Measurements from ENCODE around the gene HTT.
A peak's percentile ranks its signal among the peaks of the same experiment; 100 is the strongest.

The HTT gene

DNA sequence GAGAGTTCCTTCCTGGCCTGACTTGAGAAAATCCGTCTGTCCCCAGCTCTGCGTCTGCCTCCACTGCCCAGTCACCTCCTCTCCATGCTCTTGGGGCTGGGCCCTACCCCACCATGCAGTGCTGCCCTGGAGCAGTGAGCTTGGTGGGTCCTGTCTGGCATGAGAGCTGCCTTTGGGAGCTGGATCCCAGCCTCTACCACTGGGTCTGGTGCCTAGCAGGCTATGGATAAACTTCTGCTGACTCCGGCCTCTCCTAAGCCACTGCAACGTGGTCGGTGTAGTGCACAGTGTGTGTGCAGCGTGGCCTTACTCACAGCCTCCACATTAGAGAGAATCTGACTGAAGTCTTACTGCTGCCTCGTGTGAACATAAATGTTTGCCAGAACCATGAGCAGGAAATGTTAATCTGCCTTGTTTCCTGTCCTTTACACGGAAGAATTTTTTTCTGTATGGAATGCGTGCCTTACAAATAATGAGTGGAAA, 47.6 kb downstream of the HTT start:
- Histone ChIP-seq H3K27ac (no peak overlapping the region; a peak in 1 of 22 replicates), H3K27me3 (no peaks in the 10 kb centered on the region), H3K36me3 (peaks cover 77 to 96% (median 92%) of the 10 kb centered on the region in 11 experiments), H3K9me3 (replicated peaks in 1 of 11) (no peaks in the 10 kb centered on the region), H3K4me2 (peak overlapping the region in 5 of 11 experiments; percentile 2 to 39 (median 12); a peak in 5 of 22 replicates), H4K20me1 (peaks cover 0 to 48% (median 11%) of the 10 kb centered on the region in 11 experiments; a peak in 9 of 22 replicates), H3K9ac (peak overlapping the region in 4 of 11 experiments; percentile 6 to 42 (median 11); a peak in 3 of 22 replicates), H3K4me1 (peaks cover 0 to 9% (median 8%) of the 10 kb centered on the region in 10 experiments; a peak in 14 of 20 replicates), H3K4me3 (no peak overlapping the region)
- TF ChIP-seq Cebpa-rat (IDR thresholded peaks at IDR 0.05), result no peak

DNA sequence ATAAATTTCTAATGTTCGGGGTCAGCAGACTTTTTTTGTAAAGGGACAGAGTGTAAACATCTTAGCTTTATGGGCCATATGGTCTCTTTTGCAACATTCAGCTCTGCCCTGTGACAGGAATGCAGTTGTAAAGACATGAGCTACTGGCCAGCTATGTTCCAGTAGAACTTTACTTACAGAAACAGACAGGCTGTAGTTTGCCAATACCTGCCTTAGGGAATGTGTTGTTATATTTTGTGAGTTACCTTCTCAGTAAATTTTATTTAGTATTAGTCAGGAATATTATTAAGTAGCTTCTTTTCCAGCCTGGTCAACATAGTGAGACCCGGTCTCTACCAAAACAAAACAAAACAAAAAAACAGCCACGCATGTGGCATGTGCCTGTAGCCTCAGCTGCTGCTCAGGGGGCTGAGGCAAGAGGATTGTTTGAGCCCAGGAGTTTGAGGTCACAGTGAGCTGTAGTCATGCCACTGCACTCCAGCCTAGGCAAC, 48.7 kb downstream of the HTT start:
- no peaks in the 10 kb centered on the region for H3K9me3 ChIP-seq (replicated peaks in 1 of 11)
- peaks cover 0 to 41% (median 10%) of the 10 kb centered on the region in 11 experiments; a peak in 9 of 22 replicates for H4K20me1 ChIP-seq
- no peak overlapping the region for H3K9ac ChIP-seq
- no peak overlapping the region for H3K27ac ChIP-seq
- no peak overlapping the region for H3K4me2 ChIP-seq
- H3K4me3 ChIP-seq, result no peak overlapping the region
- no peaks in the 10 kb centered on the region for H3K27me3 ChIP-seq
- peaks cover 0 to 9% (median 8%) of the 10 kb centered on the region in 10 experiments; a peak in 14 of 20 replicates for H3K4me1 ChIP-seq
- H3K36me3 ChIP-seq, result peaks cover 79 to 96% (median 92%) of the 10 kb centered on the region in 11 experiments
- TF ChIP-seq Cebpa-rat (IDR thresholded peaks at IDR 0.05), result no peak

DNA sequence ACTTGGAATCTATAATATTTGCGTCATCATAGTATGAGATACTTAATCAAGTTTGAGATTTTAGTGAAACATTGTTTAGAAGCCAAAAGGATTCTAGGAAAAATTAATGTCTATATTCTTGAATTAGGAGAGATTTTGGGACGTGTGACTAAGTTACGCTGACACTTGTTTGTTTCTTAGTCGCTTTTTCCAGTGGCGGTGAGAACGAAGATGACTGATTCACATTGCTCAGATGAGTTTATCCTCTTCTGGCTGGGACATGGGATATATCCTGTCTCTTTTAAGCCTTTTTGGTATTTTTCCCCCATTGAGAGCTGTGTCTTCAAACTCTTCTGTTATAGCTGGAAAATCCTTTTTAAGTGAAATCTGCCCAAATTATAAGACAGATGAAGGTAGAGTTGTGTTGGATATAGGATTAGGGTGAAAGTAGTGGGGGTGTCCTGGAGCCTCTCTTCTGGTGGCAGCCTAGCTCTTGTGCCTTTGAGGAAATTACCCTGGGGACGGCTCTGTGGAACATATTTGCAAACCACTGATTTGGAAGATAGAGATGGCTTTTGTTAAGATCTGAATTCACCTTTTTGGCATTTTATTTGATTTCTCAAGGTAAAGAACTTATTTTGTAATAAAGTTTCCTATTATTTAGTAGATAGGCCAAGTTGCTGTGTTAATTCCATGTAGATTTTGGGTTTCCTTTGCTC, 49.7 kb downstream of the HTT start:
- no peaks in the 10 kb centered on the region for H3K9me3 ChIP-seq (replicated peaks in 1 of 11)
- no peaks in the 10 kb centered on the region for H3K27me3 ChIP-seq
- no peak overlapping the region for H3K4me3 ChIP-seq
- peaks cover 0 to 9% (median 8%) of the 10 kb centered on the region in 10 experiments; a peak in 14 of 20 replicates for H3K4me1 ChIP-seq
- peaks cover 78 to 96% (median 92%) of the 10 kb centered on the region in 11 experiments for H3K36me3 ChIP-seq
- no peak overlapping the region for H3K27ac ChIP-seq
- H3K4me2 ChIP-seq, result no peak overlapping the region
- no peak for TF ChIP-seq Cebpa-rat (IDR thresholded peaks at IDR 0.05)
- peaks cover 0 to 35% (median 10%) of the 10 kb centered on the region in 11 experiments; a peak in 9 of 22 replicates for H4K20me1 ChIP-seq
- no peak overlapping the region for H3K9ac ChIP-seq

DNA sequence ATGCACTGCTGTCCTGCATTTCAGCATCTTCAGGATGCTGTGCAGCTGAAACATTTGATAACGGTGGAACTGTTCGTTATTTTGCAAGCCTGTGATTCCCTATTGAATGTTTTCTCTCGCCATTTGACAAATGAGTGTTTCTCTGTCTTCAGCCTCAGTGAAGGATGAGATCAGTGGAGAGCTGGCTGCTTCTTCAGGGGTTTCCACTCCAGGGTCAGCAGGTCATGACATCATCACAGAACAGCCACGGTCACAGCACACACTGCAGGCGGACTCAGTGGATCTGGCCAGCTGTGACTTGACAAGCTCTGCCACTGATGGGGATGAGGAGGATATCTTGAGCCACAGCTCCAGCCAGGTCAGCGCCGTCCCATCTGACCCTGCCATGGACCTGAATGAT, 52.6 kb downstream of the HTT start:
- H3K4me1 ChIP-seq, result peaks cover 0 to 4% (median 3%) of the 10 kb centered on the region in 10 experiments; a peak in 14 of 20 replicates
- no peak overlapping the region for H3K4me2 ChIP-seq
- peaks cover 0 to 19% (median 2%) of the 10 kb centered on the region in 11 experiments; a peak in 8 of 22 replicates for H4K20me1 ChIP-seq
- H3K27me3 ChIP-seq, result no peaks in the 10 kb centered on the region
- no peak overlapping the region for H3K9ac ChIP-seq
- TF ChIP-seq Cebpa-rat (IDR thresholded peaks at IDR 0.05), result no peak
- H3K9me3 ChIP-seq (replicated peaks in 1 of 11), result no peaks in the 10 kb centered on the region
- H3K4me3 ChIP-seq, result no peak overlapping the region
- no peak overlapping the region for H3K27ac ChIP-seq
- peaks cover 78 to 96% (median 92%) of the 10 kb centered on the region in 11 experiments for H3K36me3 ChIP-seq

DNA sequence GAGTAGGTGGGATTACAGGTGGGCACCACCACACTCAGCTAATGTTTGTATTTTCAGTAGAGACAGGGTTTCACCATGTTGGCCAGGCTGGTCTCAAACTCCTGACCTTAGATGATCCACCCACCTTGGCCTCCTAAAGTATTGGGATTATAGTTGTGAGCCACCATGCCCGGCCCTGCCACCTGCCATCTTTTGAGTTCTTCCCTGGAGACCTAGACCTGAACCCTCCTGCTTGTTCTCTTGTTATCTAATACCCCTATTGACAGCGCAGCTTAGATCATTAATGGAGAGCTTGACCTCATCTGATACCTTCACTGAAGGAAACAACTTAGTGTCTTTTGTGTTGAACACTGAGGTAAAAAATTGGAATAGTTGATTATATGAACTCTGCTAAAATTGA, 53.6 kb downstream of the HTT start:
- no peak for TF ChIP-seq Cebpa-rat (IDR thresholded peaks at IDR 0.05)
- H4K20me1 ChIP-seq, result peaks cover 0 to 16% (median 0%) of the 10 kb centered on the region in 11 experiments; a peak in 5 of 22 replicates
- H3K4me1 ChIP-seq, result no peaks in the 10 kb centered on the region
- peaks cover 84 to 96% (median 92%) of the 10 kb centered on the region in 11 experiments for H3K36me3 ChIP-seq
- H3K9me3 ChIP-seq (replicated peaks in 1 of 11), result no peaks in the 10 kb centered on the region
- H3K27me3 ChIP-seq, result no peaks in the 10 kb centered on the region
- H3K4me2 ChIP-seq, result no peak overlapping the region
- H3K27ac ChIP-seq, result no peak overlapping the region
- no peak overlapping the region for H3K4me3 ChIP-seq
- no peak overlapping the region for H3K9ac ChIP-seq

DNA sequence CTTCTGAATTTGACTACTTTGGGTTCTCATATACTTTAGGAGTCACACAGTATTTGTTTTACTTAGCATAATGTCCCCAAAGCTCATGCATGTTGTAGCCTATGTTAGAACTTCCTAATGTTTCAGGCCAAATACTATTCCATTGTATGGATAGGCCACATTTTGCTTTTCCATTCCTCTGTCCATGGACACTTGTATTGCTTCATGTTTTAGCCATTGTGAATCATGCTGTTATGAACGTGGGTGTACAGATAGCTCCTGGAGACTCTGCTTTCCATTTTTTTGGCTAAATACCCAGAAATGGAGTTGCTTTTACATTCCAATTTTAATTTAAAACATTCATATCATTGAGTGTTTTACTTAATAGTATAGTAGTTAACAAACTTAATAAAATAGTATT, 54.5 kb downstream of the HTT start:
- H3K36me3 ChIP-seq, result peaks cover 86 to 96% (median 94%) of the 10 kb centered on the region in 11 experiments
- no peaks in the 10 kb centered on the region for H3K9me3 ChIP-seq (replicated peaks in 1 of 11)
- H3K4me3 ChIP-seq, result no peak overlapping the region
- no peaks in the 10 kb centered on the region for H3K27me3 ChIP-seq
- no peaks in the 10 kb centered on the region for H3K4me1 ChIP-seq
- no peak overlapping the region for H3K27ac ChIP-seq
- H3K4me2 ChIP-seq, result no peak overlapping the region
- no peak for TF ChIP-seq Cebpa-rat (IDR thresholded peaks at IDR 0.05)
- peaks cover 0 to 11% (median 0%) of the 10 kb centered on the region in 11 experiments; a peak in 3 of 22 replicates for H4K20me1 ChIP-seq
- no peak overlapping the region for H3K9ac ChIP-seq

DNA sequence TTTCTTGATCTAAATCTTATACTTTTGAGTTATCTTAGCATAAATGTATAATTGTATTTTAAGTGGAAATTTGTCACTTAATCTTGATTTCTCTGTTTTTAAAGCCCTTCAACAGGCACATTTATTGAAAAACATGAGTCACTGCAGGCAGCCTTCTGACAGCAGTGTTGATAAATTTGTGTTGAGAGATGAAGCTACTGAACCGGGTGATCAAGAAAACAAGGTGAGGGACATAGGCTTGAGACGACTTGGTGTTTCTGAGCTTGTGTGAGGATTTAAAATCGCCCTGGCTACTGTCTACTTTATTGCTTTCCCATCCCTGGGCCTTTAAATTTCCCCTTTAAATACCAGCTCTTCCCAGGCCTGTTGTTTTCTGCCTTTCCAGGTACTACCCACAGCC, 55.7 kb downstream of the HTT start:
- Histone ChIP-seq H3K36me3 (peaks cover 97 to 100% (median 99%) of the 10 kb centered on the region in 11 experiments), H3K27me3 (no peaks in the 10 kb centered on the region), H3K9me3 (replicated peaks in 1 of 11) (no peaks in the 10 kb centered on the region), H3K4me2 (no peak overlapping the region), H3K27ac (no peak overlapping the region), H3K4me1 (no peaks in the 10 kb centered on the region), H4K20me1 (peaks cover 0 to 12% (median 0%) of the 10 kb centered on the region in 11 experiments; a peak in 2 of 22 replicates), H3K9ac (no peak overlapping the region), H3K4me3 (no peak overlapping the region)
- TF ChIP-seq Cebpa-rat (IDR thresholded peaks at IDR 0.05), result no peak

DNA sequence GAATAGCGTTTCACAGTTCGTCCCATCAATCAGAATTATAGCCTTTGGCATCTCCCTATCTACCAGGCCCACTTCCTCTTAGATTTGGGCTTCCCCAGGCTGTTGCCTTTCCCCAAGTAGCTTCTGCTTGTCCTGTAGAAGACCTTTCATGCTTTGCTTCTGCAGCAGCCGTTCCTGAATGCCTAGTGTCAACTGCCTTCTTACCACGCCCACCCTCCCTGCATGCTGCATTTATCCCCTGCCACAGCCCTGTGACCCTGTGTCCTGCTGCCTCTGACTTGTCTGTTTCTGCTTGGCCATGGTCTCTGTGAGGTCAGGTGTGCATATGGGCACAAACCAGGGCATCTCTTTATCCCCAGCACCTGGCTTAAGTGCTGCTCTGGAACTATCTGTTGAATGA, 56.3 kb downstream of the HTT start:
- Histone ChIP-seq H3K27me3 (no peaks in the 10 kb centered on the region), H3K4me2 (no peak overlapping the region), H3K9me3 (replicated peaks in 1 of 11) (no peaks in the 10 kb centered on the region), H3K9ac (no peak overlapping the region), H3K4me3 (no peak overlapping the region), H3K27ac (no peak overlapping the region), H3K4me1 (no peaks in the 10 kb centered on the region), H3K36me3 (peaks cover 97 to 100% (median 100%) of the 10 kb centered on the region in 11 experiments), H4K20me1 (peaks cover 0 to 15% (median 0%) of the 10 kb centered on the region in 11 experiments; a peak in 2 of 22 replicates)
- TF ChIP-seq Cebpa-rat (IDR thresholded peaks at IDR 0.05), result no peak

DNA sequence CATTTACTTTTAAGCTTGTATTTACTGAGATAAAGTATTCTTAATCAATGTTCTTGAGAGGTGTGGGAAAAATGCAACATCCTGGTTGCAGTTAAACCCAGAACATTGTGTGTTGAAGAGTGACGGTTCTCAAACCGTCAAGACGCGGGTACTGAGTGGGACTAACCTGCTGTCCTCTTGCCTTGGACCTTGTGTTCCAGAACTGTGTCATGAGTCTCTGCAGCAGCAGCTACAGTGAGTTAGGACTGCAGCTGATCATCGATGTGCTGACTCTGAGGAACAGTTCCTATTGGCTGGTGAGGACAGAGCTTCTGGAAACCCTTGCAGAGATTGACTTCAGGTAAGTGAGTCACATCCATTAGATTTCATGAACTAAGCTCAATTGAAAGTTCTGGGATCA, 59.7 kb downstream of the HTT start:
- H3K4me3 ChIP-seq, result no peak overlapping the region
- H3K36me3 ChIP-seq, result peaks cover 92 to 100% (median 100%) of the 10 kb centered on the region in 11 experiments
- no peak for TF ChIP-seq Cebpa-rat (IDR thresholded peaks at IDR 0.05)

More for the DNA sequence above, 59.7 kb downstream of the HTT start:
- Histone ChIP-seq H4K20me1 (peaks cover 0 to 15% (median 0%) of the 10 kb centered on the region in 11 experiments; a peak in 2 of 22 replicates), H3K27ac (no peak overlapping the region), H3K27me3 (no peaks in the 10 kb centered on the region), H3K9me3 (replicated peaks in 1 of 11) (no peaks in the 10 kb centered on the region), H3K4me1 (peaks cover 0 to 8% (median 0%) of the 10 kb centered on the region in 10 experiments; a peak in 2 of 20 replicates), H3K4me2 (no peak overlapping the region), H3K9ac (no peak overlapping the region)

All from BLaER1 treated with 17β-estradiol and CSF1 and Interleukin-3, amounts not matched to agents 10 nM and 100 nM (cell line).